H1 (cell line): ENCODE results near the gene ITIH1. TPM values are rescaled to one million over a fixed set of nuclear protein-coding genes. Genes with fewer than 3 reads are reported as not detected.

Experiments used
- CTCF ChIA-PET: fragments of 300-600 bp; sonication (Branson Sonifier 250); formaldehyde crosslinking; loops from one replicate; lab custom pipeline; 2021; ENCODE audit not compliant: partially characterized antibody; lab: Charles Lee
- POLR2A ChIA-PET: fragments of 300-600 bp; sonication (Branson Sonifier 250); formaldehyde crosslinking; loops from one replicate; lab custom pipeline; 2021; ENCODE audit warnings: inconsistent platforms; ENCODE audit not compliant: partially characterized antibody; lab: Charles Lee
- DNase-seq, 2 experiments: peaks; one replicate each; pipeline versions ENCODE4 v3.0.0 to v3.0.0-alpha.2; 2010 to 2022; ENCODE audit warnings: low spot score in 2 of 2, low read depth in 1 of 2, mixed read lengths in 1 of 2
- FAIRE-seq: peaks from 2 replicates; lab custom pipeline; 2011; peaks lifted over from hg19 to GRCh38; lab: Jason Lieb, UNC
- H2AFZ ChIP-seq: 2 replicates; pipeline ENCODE4 v1.8.1; 2012; ENCODE audit warnings: low read length, inconsistent platforms
- H2AK5ac ChIP-seq: 2 replicates; pipeline ENCODE4 v1.6.1; 2013; ENCODE audit warnings: low read depth, low read length
- H2BK120ac ChIP-seq: replicated peaks from 2 replicates; pipeline ENCODE3; 2013; ENCODE audit warnings: low read depth, low read length, inconsistent platforms
- H2BK12ac ChIP-seq: 2 replicates; pipeline ENCODE4 v1.6.1; 2013; ENCODE audit warnings: low read depth, low read length
- H2BK15ac ChIP-seq: 2 replicates; pipeline ENCODE4 v1.6.1; 2013; ENCODE audit warnings: low read length
- H2BK20ac ChIP-seq: 2 replicates; pipeline ENCODE4 v1.6.1; 2013; ENCODE audit warnings: low read length
- H2BK5ac ChIP-seq: 2 replicates; pipeline ENCODE4 v1.6.1; 2013; ENCODE audit warnings: low read depth, low read length
- H3K14ac ChIP-seq: 2 replicates; pipeline ENCODE4 v1.6.1; 2013; ENCODE audit warnings: inconsistent platforms; ENCODE audit not compliant: insufficient read length
- H3K18ac ChIP-seq: 2 replicates; pipeline ENCODE4 v1.6.1; 2013; ENCODE audit warnings: low read length; ENCODE audit errors: extremely low read depth
- H3K23ac ChIP-seq: 2 replicates; pipeline ENCODE4 v1.6.1; 2013; ENCODE audit warnings: inconsistent platforms; ENCODE audit not compliant: insufficient read length
- H3K23me2 ChIP-seq: 2 replicates; pipeline ENCODE4 v1.6.1; 2013; ENCODE audit warnings: low read depth, low read length
- H3K27ac ChIP-seq: 2 replicates; pipeline ENCODE4 v1.6.1; 2011; ENCODE audit warnings: low read depth, low read length, inconsistent platforms
- H3K27me3 ChIP-seq, 4 experiments: replicated peaks in 1 of 4; 1 replicate in 1 of 4; 2 replicates in 3 of 4; pipeline versions ENCODE4 v1.6.1 to v1.8.1; 2011 to 2013; ENCODE audit warnings: low read length in 3 of 4, mild to moderate bottlenecking in 3 of 4, inconsistent platforms in 2 of 4, mixed read lengths in 2 of 4, moderate library complexity in 1 of 4; ENCODE audit not compliant: control insufficient read depth in 3 of 4, insufficient read depth in 3 of 4; ENCODE audit errors: extremely low read depth in 1 of 4
- H3K36me3 ChIP-seq, 4 experiments: 2 replicates each; pipeline versions ENCODE4 v1.6.1 to v1.8.1; 2011 to 2013; ENCODE audit warnings: mild to moderate bottlenecking in 4 of 4, low read length in 3 of 4, moderate library complexity in 2 of 4, control low read depth in 1 of 4, inconsistent platforms in 1 of 4; ENCODE audit not compliant: insufficient read depth in 4 of 4, control insufficient read depth in 2 of 4
- H3K4ac ChIP-seq: replicated peaks from 2 replicates; pipeline ENCODE3; 2013; ENCODE audit warnings: low read length, low read depth, mixed read lengths, inconsistent platforms; ENCODE audit not compliant: insufficient read length
- H3K4me1 ChIP-seq, 4 experiments: replicated peaks in 1 of 4; 1 replicate in 1 of 4; 2 replicates in 3 of 4; pipeline versions ENCODE4 v1.6.1 to v1.8.1; 2011 to 2013; ENCODE audit warnings: low read length in 3 of 4, inconsistent platforms in 2 of 4, mixed read lengths in 1 of 4; ENCODE audit not compliant: insufficient read depth in 4 of 4, control insufficient read depth in 3 of 4
- H3K4me2 ChIP-seq, 2 experiments: 2 replicates each; pipeline versions ENCODE4 v1.6.1 to v1.8.1; 2011 to 2013; ENCODE audit warnings: low read depth in 2 of 2, low read length in 2 of 2, control low read depth in 1 of 2, inconsistent platforms in 1 of 2, mild to moderate bottlenecking in 1 of 2; ENCODE audit not compliant: insufficient read depth in 1 of 2
- H3K4me3 ChIP-seq, 4 experiments: fragments of 200-600, 300-600 bp in 1 of 4; sonication (generic), shearing (Covaris generic), sonication (Bioruptor Twin) in 1 of 4; 2 replicates each; pipeline versions ENCODE4 v1.5.1 to v1.8.1; 2011 to 2016; ENCODE audit warnings: low read length in 4 of 4, low read depth in 3 of 4, control low read depth in 2 of 4, inconsistent platforms in 2 of 4, mild to moderate bottlenecking in 2 of 4, mixed read lengths in 1 of 4, moderate library complexity in 1 of 4; ENCODE audit not compliant: insufficient read depth in 2 of 4; ENCODE audit errors: extremely low read depth in 1 of 4
- H3K56ac ChIP-seq: replicated peaks from 2 replicates; pipeline ENCODE3; 2013; ENCODE audit warnings: low read depth, mild to moderate bottlenecking, mixed read lengths, low read length, inconsistent platforms; ENCODE audit not compliant: insufficient read length
- H3K79me1 ChIP-seq: 2 replicates; pipeline ENCODE4 v1.6.1; 2013; ENCODE audit warnings: low read depth, low read length, control low read depth
- H3K79me2 ChIP-seq, 2 experiments: 2 replicates each; pipeline versions ENCODE4 v1.6.1 to v1.8.1; 2012 to 2013; ENCODE audit warnings: low read length in 2 of 2, mild to moderate bottlenecking in 2 of 2, inconsistent platforms in 1 of 2; ENCODE audit not compliant: insufficient read depth in 2 of 2, control insufficient read depth in 1 of 2
- H3K9ac ChIP-seq, 4 experiments: replicated peaks in 1 of 4; 1 replicate in 1 of 4; 2 replicates in 3 of 4; pipeline versions ENCODE4 v1.6.1 to v1.8.1; 2011 to 2013; ENCODE audit warnings: low read depth in 3 of 4, low read length in 3 of 4, control low read depth in 2 of 4, mild to moderate bottlenecking in 2 of 4, moderate library complexity in 2 of 4, inconsistent platforms in 1 of 4; ENCODE audit errors: extremely low read depth in 1 of 4
- H3K9me3 ChIP-seq, 2 experiments: 2 replicates each; pipeline versions ENCODE4 v1.6.1 to v1.8.1; 2012 to 2013; ENCODE audit warnings: mild to moderate bottlenecking in 2 of 2, moderate library complexity in 2 of 2, control low read depth in 1 of 2, inconsistent platforms in 1 of 2, low read depth in 1 of 2, low read length in 1 of 2, mixed read lengths in 1 of 2; ENCODE audit not compliant: insufficient read depth in 2 of 2
- H4K20me1 ChIP-seq, 2 experiments: replicated peaks in 1 of 2; 2 replicates each; pipeline versions ENCODE3 to v1.8.1; 2011 to 2013; ENCODE audit warnings: inconsistent platforms in 2 of 2, low read length in 2 of 2, mild to moderate bottlenecking in 1 of 2; ENCODE audit not compliant: insufficient read depth in 2 of 2, control insufficient read depth in 1 of 2
- H4K5ac ChIP-seq: 2 replicates; pipeline ENCODE4 v1.6.1; 2013; ENCODE audit warnings: low read length, low read depth, mixed read lengths, inconsistent platforms; ENCODE audit not compliant: insufficient read length
- H4K8ac ChIP-seq: 2 replicates; pipeline ENCODE4 v1.8.0; 2013; ENCODE audit warnings: mild to moderate bottlenecking, moderate library complexity, low read length, inconsistent platforms; ENCODE audit not compliant: insufficient read depth; ENCODE audit errors: extremely low read depth
- H4K91ac ChIP-seq: replicated peaks from 2 replicates; pipeline ENCODE3; 2013; ENCODE audit warnings: low read length, mixed read lengths, inconsistent platforms; ENCODE audit not compliant: insufficient read length
- BACH1 ChIP-seq: IDR thresholded peaks from 2 replicates; pipeline ENCODE4 v1.6.1; 2012; ENCODE audit warnings: low read length, improper control_type of control experiment
- CREB1 ChIP-seq: IDR thresholded peaks from 2 replicates; pipeline ENCODE4 v1.6.1; 2012; ENCODE audit warnings: inconsistent platforms
- GTF2F1 ChIP-seq: IDR thresholded peaks from 2 replicates; pipeline ENCODE4 v1.6.1; 2012; ENCODE audit warnings: low read depth, low read length, improper control_type of control experiment, borderline replicate concordance
- JUND ChIP-seq: IDR thresholded peaks from 2 replicates; pipeline ENCODE4 v1.6.1; 2011; ENCODE audit warnings: mild to moderate bottlenecking, improper control_type of control experiment, low read length
- MAX ChIP-seq: IDR thresholded peaks from 2 replicates; pipeline ENCODE4 v1.6.1; 2012; ENCODE audit warnings: inconsistent platforms
- POLR2A ChIP-seq, 2 experiments: IDR thresholded peaks; 1 replicate in 1 of 2; 2 replicates in 1 of 2; pipeline ENCODE4 v1.6.1; 2011; ENCODE audit warnings: low read depth in 2 of 2, low read length in 2 of 2, mild to moderate bottlenecking in 2 of 2; ENCODE audit errors: control extremely low read depth in 1 of 2
- POLR2AphosphoS5 ChIP-seq: IDR thresholded peaks from 2 replicates; pipeline ENCODE4 v1.6.1; 2011; ENCODE audit warnings: low read depth, low read length
- RNF2 ChIP-seq: fragments of 200-900, 300-1000 bp; sonication (generic); IDR thresholded peaks from 2 replicates; pipeline ENCODE4 v1.7.1; 2016; ENCODE audit warnings: borderline replicate concordance, low read depth, mild to moderate bottlenecking, antibody characterized with exemption, low read length; ENCODE audit not compliant: poor library complexity, severe bottlenecking; ENCODE audit errors: missing control alignments
- RXRA ChIP-seq: IDR thresholded peaks from 2 replicates; pipeline ENCODE4 v1.6.1; 2011; ENCODE audit warnings: low read depth, mild to moderate bottlenecking, low read length, moderate library complexity; ENCODE audit not compliant: insufficient read depth
- SIN3A ChIP-seq, 2 experiments: IDR thresholded peaks in 1 of 2; conservative IDR thresholded peaks in 1 of 2; 2 replicates each; pipeline ENCODE4 v1.6.1; 2011 to 2012; ENCODE audit warnings: low read length in 2 of 2, improper control_type of control experiment in 1 of 2, low read depth in 1 of 2, mild to moderate bottlenecking in 1 of 2
- SIX5 ChIP-seq: IDR thresholded peaks from 2 replicates; pipeline ENCODE4 v1.6.1; 2011; ENCODE audit warnings: mild to moderate bottlenecking, low read depth, low read length
- SRF ChIP-seq: IDR thresholded peaks from 2 replicates; pipeline ENCODE4 v1.6.1; 2011; ENCODE audit warnings: mild to moderate bottlenecking, low read depth, low read length, moderate library complexity
- SUZ12 ChIP-seq: fragments of 200-600 bp; sonication (generic); IDR thresholded peaks from 2 replicates; pipeline ENCODE4 v1.6.1; 2012; ENCODE audit warnings: mild to moderate bottlenecking, inconsistent platforms, low read length, moderate library complexity, mixed read lengths
- WGBS, 2 experiments: shearing (Covaris generic) in 1 of 2; methylation state at CpG; one replicate each; pipeline versions ENCODE4 v1.1.6 to v1.1.7; 2013 to 2015; ENCODE audit warnings: low lambda C conversion rate in 2 of 2, mixed read lengths in 2 of 2, inconsistent platforms in 1 of 2, low coverage in 1 of 2, missing lambda C conversion rate in 1 of 2; ENCODE audit not compliant: insufficient replicate concordance in 2 of 2, insufficient coverage in 1 of 2, insufficient read length in 1 of 2; ENCODE audit errors: extremely low coverage in 1 of 2, missing lambda C conversion rate in 1 of 2; 5-methylcytosine and 5-hydroxymethylcytosine counted together
- polyA plus RNA-seq, 7 experiments: library from polyadenylated mRNA; depleted of rRNA in 3 of 7; stranded (reverse) in 5 of 7; unstranded in 2 of 7; fragments of >200 nt in 5 of 7; fragments of 200-250 nt in 2 of 7; gene quantifications; 1 replicate in 5 of 7; 2 replicates in 1 of 7; 4 replicates in 1 of 7; pipeline versions ENCODE4 v1.2.1 to v1.2.3, GENCODE V29; 2011 to 2013; ENCODE audit warnings: missing spikeins in 2 of 7, mixed read lengths in 2 of 7
- total RNA-seq: library from RNA; stranded (reverse); fragmentation: NEBNext Ultra II Directional; extraction: Animal tissue kit (Norgen Biotek cat#: 25700); gene quantifications from 2 replicates; pipeline ENCODE4 v1.2.1, GENCODE V29; 2021

The ITIH1 gene
- total and polyA plus RNA-seq, 2 of the 8 experiments (the other 6 are each of a cell fraction or from before 2014, with no cell fraction given) = not detected

- WGBS, 2 experiments = 88% methylated on average over 12 of the region's 13 CpGs; no CpG with 5 or more reads in 1 of the 2 experiments
- Histone ChIP-seq H3K23me2 (peaks cover 7% of the 10 kb centered on the region), H3K23ac (no peak overlapping the region), H3K79me1 (no peaks in the 10 kb centered on the region), H4K20me1 (no peaks in the 10 kb centered on the region), H3K18ac (no peak overlapping the region), H3K9me3 (no peaks in the 10 kb centered on the region), H3K4ac (no peak overlapping the region), H2BK20ac (no peak overlapping the region), H2AK5ac (no peak overlapping the region), H3K56ac (no peak overlapping the region), H3K36me3 (no peaks in the 10 kb centered on the region), H2BK15ac (no peak overlapping the region), H3K4me1 (peaks cover 0 to 2% (median 0%) of the 10 kb centered on the region in 4 experiments; a peak in 1 of 7 replicates), H3K9ac (no peak overlapping the region), H4K5ac (no peak overlapping the region), H2BK120ac (no peak overlapping the region), H3K4me3 (no peak overlapping the region), H3K27me3 (no peaks in the 10 kb centered on the region; a peak in 1 of 7 replicates), H3K14ac (no peak overlapping the region), H3K4me2 (no peak overlapping the region), H2BK5ac (no peak overlapping the region), H4K8ac (no peak overlapping the region), H3K27ac (no peak overlapping the region), H2BK12ac (no peak overlapping the region), H3K79me2 (peaks cover 0 to 16% of the 10 kb centered on the region in 2 experiments; a peak in 3 of 4 replicates), H2AFZ (no peak overlapping the region), H4K91ac (no peak overlapping the region)
- FAIRE-seq (no peak), DNase-seq (no peak)
- ChIA-PET POLR2A (interaction anchor here (0.9 to 1.1 kb wide), 2 partner anchors 19 to 256 kb away, joined by 3 to 4 read pairs; no protein-coding TSS in a partner anchor), CTCF (interaction anchor here (0.5 to 4.7 kb wide), 9 partner anchors 19 to 77 kb away, joined by 3 to 28 read pairs (median 4); no protein-coding TSS in a partner anchor)
- TF ChIP-seq POLR2AphosphoS5 (no peak), RNF2 (no peak), GTF2F1 (no peak), SIX5 (no peak), POLR2A (IDR thresholded peaks at IDR 0.05; ENCODE audit: control extremely low read depth in 1 of 2, low read depth in 2 of 2, low read length in 2 of 2) (no peak), MAX (no peak), SIN3A (conservative IDR thresholded peaks at IDR 0.05 in 1 of 2, IDR thresholded peaks at IDR 0.05 in 1 of 2; ENCODE audit: low read depth in 1 of 2, low read length in 2 of 2) (no peak), RXRA (no peak), CREB1 (no peak), BACH1 (no peak), JUND (no peak), SUZ12 (no peak), SRF (no peak)
Observed at GRCh38 chr3:52773361-52774065, 3.9 kb upstream of the ITIH1 start.
